Retinal pigment epithelial cell (primary cell): ENCODE measurements around the gene SLC34A2.

ENCODE experiments used
- DNase-seq: peaks from one replicate; pipeline ENCODE4 v3.0.0-alpha.2; 2010; ENCODE audit warnings: low read depth
- H3K4me3 ChIP-seq: 2 replicates; pipeline ENCODE4 v1.5.1; 2011; ENCODE audit warnings: mild to moderate bottlenecking, low read length, control low read depth, moderate library complexity
- CTCF ChIP-seq: conservative IDR thresholded peaks from 2 replicates; pipeline ENCODE4 v1.5.1; 2011; ENCODE audit warnings: low read depth, low read length, control low read depth, inconsistent platforms

The SLC34A2 gene

GRCh38 chr4:25700661-25701060, 45.0 kb downstream of the SLC34A2 start:
- no peak for DNase-seq
- TF ChIP-seq CTCF: no peak
- no peak overlapping the region for H3K4me3 ChIP-seq

GRCh38 chr4:25702848-25703247, 47.2 kb downstream of the SLC34A2 start:
- peak; percentile 19 for TF ChIP-seq CTCF
- peak; percentile 55 for DNase-seq
- no peak overlapping the region for H3K4me3 ChIP-seq

- DNase-seq: no peak
- no peak overlapping the region for H3K4me3 ChIP-seq
- no peak for TF ChIP-seq CTCF
Observed at GRCh38 chr4:25703731-25704388, 48.2 kb downstream of the SLC34A2 start.

- no peak overlapping the region for H3K4me3 ChIP-seq
- TF ChIP-seq CTCF: no peak
- DNase-seq: no peak
Observed at GRCh38 chr4:25704516-25704915, 48.9 kb downstream of the SLC34A2 start.

GRCh38 chr4:25710637-25711036, 55.0 kb downstream of the SLC34A2 start:
- no peak for TF ChIP-seq CTCF
- no peak overlapping the region for H3K4me3 ChIP-seq

GRCh38 chr4:25712611-25713010, 57.0 kb downstream of the SLC34A2 start:
- no peak for TF ChIP-seq CTCF
- no peak overlapping the region for H3K4me3 ChIP-seq
- no peak for DNase-seq

More at GRCh38 chr4:25710637-25711036, 55.0 kb downstream of the SLC34A2 start:
- DNase-seq: no peak

- DNase-seq: no peak
- no peak overlapping the region for H3K4me3 ChIP-seq
- TF ChIP-seq CTCF: no peak
Observed at GRCh38 chr4:25713812-25714211, 58.2 kb downstream of the SLC34A2 start.
